Measurements from ENCODE around the gene HMCN2.

The HMCN2 gene

GRCh38 chr9:130313103-130313858 lies 47.7 kb downstream of the HMCN2 start:
- Histone ChIP-seq H3K9ac (ENCODE audit: low read length) (no peak overlapping the region), H3K4ac (ENCODE audit: low read depth in 1 of 2, low read length in 2 of 2) (no peak overlapping the region), H3K36me3 (ENCODE audit: control insufficient read depth in 1 of 2, insufficient read depth in 2 of 2, low read depth in 1 of 2, low read length in 2 of 2) (no peaks in the 10 kb centered on the region), H3K14ac (ENCODE audit: low read length in 2 of 2) (no peak overlapping the region), H2BK5ac (ENCODE audit: low read depth, low read length, poor library complexity, severe bottlenecking) (no peak overlapping the region), H3K4me1 (ENCODE audit: control insufficient read depth, insufficient read depth, low read depth, low read length) (peaks cover 6% of the 10 kb centered on the region), H3K4me3 (ENCODE audit: insufficient read depth in 1 of 2, low read depth in 1 of 2, low read length in 2 of 2) (no peak overlapping the region), H2AK5ac (ENCODE audit: low read length, severe bottlenecking) (no peak overlapping the region), H3K23ac (ENCODE audit: low read length in 2 of 2) (no peak overlapping the region), H3K9me3 (ENCODE audit: control insufficient read depth, low read length) (peaks cover 6% of the 10 kb centered on the region), H3K79me1 (replicated peaks; ENCODE audit: low read length, poor library complexity, severe bottlenecking) (no peaks in the 10 kb centered on the region), H3K27me3 (ENCODE audit: control insufficient read depth in 1 of 2, insufficient read depth in 1 of 2, low read length in 2 of 2) (peaks cover 39 to 72% of the 10 kb centered on the region in 2 experiments), H2BK15ac (ENCODE audit: low read depth, poor library complexity, severe bottlenecking) (no peak overlapping the region), H4K91ac (ENCODE audit: low read length) (no peak overlapping the region), H2BK12ac (ENCODE audit: low read length in 2 of 2) (no peak overlapping the region), H4K8ac (ENCODE audit: low read length) (no peak overlapping the region), H3K27ac (ENCODE audit: low read length, poor library complexity, severe bottlenecking) (no peak overlapping the region), H3K18ac (ENCODE audit: low read depth in 1 of 2, low read length in 2 of 2) (no peak overlapping the region), H2BK120ac (ENCODE audit: low read depth, low read length) (no peak overlapping the region), H2AFZ (ENCODE audit: low read depth, low read length) (no peak overlapping the region), H3K4me2 (ENCODE audit: low read length, poor library complexity, severe bottlenecking) (no peak overlapping the region)
- 89% methylated on average over 16 of the region's 16 CpGs for WGBS
- DNase-seq: no peak

- Histone ChIP-seq H3K36me3 (ENCODE audit: control insufficient read depth in 1 of 2, insufficient read depth in 2 of 2, low read depth in 1 of 2, low read length in 2 of 2) (no peaks in the 10 kb centered on the region), H2BK15ac (ENCODE audit: low read depth, poor library complexity, severe bottlenecking) (no peak overlapping the region), H3K4me1 (ENCODE audit: control insufficient read depth, insufficient read depth, low read depth, low read length) (peaks cover 6% of the 10 kb centered on the region), H3K14ac (ENCODE audit: low read length in 2 of 2) (no peak overlapping the region), H2BK5ac (ENCODE audit: low read depth, low read length, poor library complexity, severe bottlenecking) (no peak overlapping the region), H3K4me2 (ENCODE audit: low read length, poor library complexity, severe bottlenecking) (no peak overlapping the region), H3K27ac (ENCODE audit: low read length, poor library complexity, severe bottlenecking) (no peak overlapping the region), H3K4ac (ENCODE audit: low read depth in 1 of 2, low read length in 2 of 2) (no peak overlapping the region), H3K23ac (ENCODE audit: low read length in 2 of 2) (no peak overlapping the region), H2AFZ (ENCODE audit: low read depth, low read length) (no peak overlapping the region), H3K18ac (ENCODE audit: low read depth in 1 of 2, low read length in 2 of 2) (no peak overlapping the region), H3K9ac (ENCODE audit: low read length) (no peak overlapping the region), H3K79me1 (replicated peaks; ENCODE audit: low read length, poor library complexity, severe bottlenecking) (no peaks in the 10 kb centered on the region), H3K27me3 (ENCODE audit: control insufficient read depth in 1 of 2, insufficient read depth in 1 of 2, low read length in 2 of 2) (peaks cover 57 to 82% of the 10 kb centered on the region in 2 experiments), H4K8ac (ENCODE audit: low read length) (no peak overlapping the region), H2BK120ac (ENCODE audit: low read depth, low read length) (no peak overlapping the region), H2BK12ac (ENCODE audit: low read length in 2 of 2) (no peak overlapping the region), H3K9me3 (ENCODE audit: control insufficient read depth, low read length) (no peaks in the 10 kb centered on the region), H3K4me3 (ENCODE audit: insufficient read depth in 1 of 2, low read depth in 1 of 2, low read length in 2 of 2) (no peak overlapping the region), H4K91ac (ENCODE audit: low read length) (no peak overlapping the region), H2AK5ac (ENCODE audit: low read length, severe bottlenecking) (no peak overlapping the region)
- no peak for DNase-seq
- WGBS: 86% methylated on average over 13 of the region's 13 CpGs
Observed at GRCh38 chr9:130315446-130316226, 50.1 kb downstream of the HMCN2 start.

DNA sequence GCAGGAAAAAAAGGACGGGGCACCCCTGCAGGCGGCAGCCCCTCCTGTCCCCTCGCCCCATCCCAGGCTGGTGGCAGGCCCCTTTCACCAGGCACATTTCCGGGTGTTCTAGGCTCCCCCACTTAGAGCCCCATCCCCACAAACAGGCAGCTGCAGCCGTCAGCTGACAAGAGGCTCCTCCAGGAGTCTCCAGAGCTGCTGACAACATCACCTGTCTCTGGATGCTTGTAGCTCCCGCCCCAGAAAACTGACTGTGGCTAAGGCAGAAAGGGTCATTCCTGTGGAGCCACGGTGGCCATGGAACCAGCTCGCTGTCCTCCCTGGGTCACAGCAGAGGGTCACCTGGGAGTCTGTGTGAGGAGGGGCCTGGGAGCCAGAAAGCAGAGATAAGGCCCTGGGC lies 50.9 kb downstream of the HMCN2 start:
- Histone ChIP-seq H3K27me3 (ENCODE audit: control insufficient read depth in 1 of 2, insufficient read depth in 1 of 2, low read length in 2 of 2) (peaks cover 61 to 82% of the 10 kb centered on the region in 2 experiments), H3K23ac (ENCODE audit: low read length in 2 of 2) (no peak overlapping the region), H3K4me3 (ENCODE audit: insufficient read depth in 1 of 2, low read depth in 1 of 2, low read length in 2 of 2) (no peak overlapping the region)

DNA sequence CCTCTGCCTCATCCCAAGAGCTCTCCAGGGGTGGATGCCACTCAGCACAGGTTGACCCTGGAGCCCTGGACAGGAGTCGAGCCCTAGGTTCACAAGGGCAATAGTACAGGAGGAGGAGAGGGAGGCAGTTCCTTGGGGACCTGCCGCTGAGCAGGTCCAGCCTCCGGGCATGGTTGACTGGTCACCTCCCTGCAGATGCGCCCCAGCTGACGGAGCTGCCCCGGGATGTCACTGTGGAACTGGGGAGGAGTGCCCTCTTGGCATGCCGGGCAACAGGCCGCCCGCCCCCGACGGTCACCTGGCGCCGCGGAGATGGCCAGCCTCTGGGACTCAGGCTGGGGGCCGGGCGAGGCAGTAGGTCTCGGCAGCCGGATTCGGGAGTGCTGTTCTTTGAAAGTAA lies 53.7 kb downstream of the HMCN2 start:
- H3K4ac ChIP-seq (ENCODE audit: low read depth in 1 of 2, low read length in 2 of 2): no peak overlapping the region

More for the DNA sequence above, 50.9 kb downstream of the HMCN2 start:
- Histone ChIP-seq H3K4ac (ENCODE audit: low read depth in 1 of 2, low read length in 2 of 2) (no peak overlapping the region), H3K18ac (ENCODE audit: low read depth in 1 of 2, low read length in 2 of 2) (no peak overlapping the region), H2BK120ac (ENCODE audit: low read depth, low read length) (no peak overlapping the region), H3K4me1 (ENCODE audit: control insufficient read depth, insufficient read depth, low read depth, low read length) (peaks cover 6% of the 10 kb centered on the region), H3K36me3 (ENCODE audit: control insufficient read depth in 1 of 2, insufficient read depth in 2 of 2, low read depth in 1 of 2, low read length in 2 of 2) (no peaks in the 10 kb centered on the region), H4K8ac (ENCODE audit: low read length) (no peak overlapping the region), H3K4me2 (ENCODE audit: low read length, poor library complexity, severe bottlenecking) (no peak overlapping the region), H3K9me3 (ENCODE audit: control insufficient read depth, low read length) (no peaks in the 10 kb centered on the region), H2BK15ac (ENCODE audit: low read depth, poor library complexity, severe bottlenecking) (no peak overlapping the region), H3K79me1 (replicated peaks; ENCODE audit: low read length, poor library complexity, severe bottlenecking) (no peaks in the 10 kb centered on the region), H3K27ac (ENCODE audit: low read length, poor library complexity, severe bottlenecking) (no peak overlapping the region), H2AFZ (ENCODE audit: low read depth, low read length) (no peak overlapping the region), H2BK5ac (ENCODE audit: low read depth, low read length, poor library complexity, severe bottlenecking) (no peak overlapping the region), H4K91ac (ENCODE audit: low read length) (no peak overlapping the region), H2AK5ac (ENCODE audit: low read length, severe bottlenecking) (no peak overlapping the region), H3K14ac (ENCODE audit: low read length in 2 of 2) (no peak overlapping the region), H3K9ac (ENCODE audit: low read length) (no peak overlapping the region), H2BK12ac (ENCODE audit: low read length in 2 of 2) (no peak overlapping the region)
- DNase-seq: no peak
- WGBS: 81% methylated on average over 8 of the region's 8 CpGs

More for the DNA sequence above, 53.7 kb downstream of the HMCN2 start:
- no peak overlapping the region for H3K23ac ChIP-seq (ENCODE audit: low read length in 2 of 2)
- H3K79me1 ChIP-seq (replicated peaks; ENCODE audit: low read length, poor library complexity, severe bottlenecking): no peaks in the 10 kb centered on the region
- H2AFZ ChIP-seq (ENCODE audit: low read depth, low read length): no peak overlapping the region
- H4K8ac ChIP-seq (ENCODE audit: low read length): no peak overlapping the region
- no peaks in the 10 kb centered on the region for H3K9me3 ChIP-seq (ENCODE audit: control insufficient read depth, low read length)
- no peaks in the 10 kb centered on the region for H3K36me3 ChIP-seq (ENCODE audit: control insufficient read depth in 1 of 2, insufficient read depth in 2 of 2, low read depth in 1 of 2, low read length in 2 of 2)
- H3K9ac ChIP-seq (ENCODE audit: low read length): no peak overlapping the region
- 92% methylated on average over 19 of the region's 19 CpGs for WGBS
- H3K14ac ChIP-seq (ENCODE audit: low read length in 2 of 2): no peak overlapping the region
- no peak overlapping the region for H3K4me2 ChIP-seq (ENCODE audit: low read length, poor library complexity, severe bottlenecking)
- H3K27ac ChIP-seq (ENCODE audit: low read length, poor library complexity, severe bottlenecking): no peak overlapping the region
- peaks cover 4% of the 10 kb centered on the region for H3K4me1 ChIP-seq (ENCODE audit: control insufficient read depth, insufficient read depth, low read depth, low read length)
- no peak overlapping the region for H2BK120ac ChIP-seq (ENCODE audit: low read depth, low read length)
- no peak overlapping the region for H3K18ac ChIP-seq (ENCODE audit: low read depth in 1 of 2, low read length in 2 of 2)
- no peak overlapping the region for H2BK15ac ChIP-seq (ENCODE audit: low read depth, poor library complexity, severe bottlenecking)
- peaks cover 70 to 95% of the 10 kb centered on the region in 2 experiments for H3K27me3 ChIP-seq (ENCODE audit: control insufficient read depth in 1 of 2, insufficient read depth in 1 of 2, low read length in 2 of 2)
- H2BK12ac ChIP-seq (ENCODE audit: low read length in 2 of 2): no peak overlapping the region
- no peak overlapping the region for H2AK5ac ChIP-seq (ENCODE audit: low read length, severe bottlenecking)
- DNase-seq: no peak
- no peak overlapping the region for H4K91ac ChIP-seq (ENCODE audit: low read length)
- H2BK5ac ChIP-seq (ENCODE audit: low read depth, low read length, poor library complexity, severe bottlenecking): no peak overlapping the region
- no peak overlapping the region for H3K4me3 ChIP-seq (ENCODE audit: insufficient read depth in 1 of 2, low read depth in 1 of 2, low read length in 2 of 2)

Measured in mesenchymal stem cell (in vitro differentiated cells and primary cell).